Endothelial cell of umbilical vein (primary cell): ENCODE data around the gene EXOC3. TPM values are rescaled to one million over a fixed set of nuclear protein-coding genes. Genes with fewer than 3 reads are reported as not detected.

Source experiments
- BruUV-seq: library from RNA; stranded (reverse); fragments of 400-500 nt; replicated peaks from 2 replicates; lab custom pipeline; 2021; lab: Mats Ljungman, UMichigan
- CTCF ChIA-PET: fragments of 300-600, 350-600 bp; sonication (Branson Sonifier 250); formaldehyde crosslinking; loops from one replicate; lab custom pipeline; 2021; ENCODE audit warnings: antibody characterized with exemption, inconsistent platforms; lab: Charles Lee
- POLR2A ChIA-PET: fragments of 300-600, 350-600 bp; sonication (Branson Sonifier 250); formaldehyde crosslinking; loops from one replicate; lab custom pipeline; 2021; ENCODE audit warnings: antibody characterized with exemption, inconsistent platforms; lab: Charles Lee
- DNase-seq: peaks from one replicate; pipeline ENCODE4 v3.0.0-alpha.2; 2011; ENCODE audit warnings: low read depth, low spot score
- FAIRE-seq: peaks from 2 replicates; lab custom pipeline; 2011; peaks lifted over from hg19 to GRCh38; lab: Jason Lieb, UNC
- H2AFZ ChIP-seq: 2 replicates; pipeline ENCODE4 v1.6.0; 2012; ENCODE audit warnings: low read depth, low read length, control low read depth, inconsistent platforms
- H3K27ac ChIP-seq: 2 replicates; pipeline ENCODE4 v1.5.1; 2011; ENCODE audit warnings: low read depth, mild to moderate bottlenecking, control low read depth, low read length, moderate library complexity; ENCODE audit not compliant: insufficient read depth
- H3K27me3 ChIP-seq, 2 experiments: 2 replicates each; pipeline versions ENCODE4 v1.6.0 to v1.6.1; 2011; ENCODE audit warnings: low read length in 2 of 2, mixed read lengths in 1 of 2; ENCODE audit not compliant: control insufficient read depth in 2 of 2, insufficient read depth in 2 of 2
- H3K36me3 ChIP-seq, 2 experiments: 2 replicates in 1 of 2; 3 replicates in 1 of 2; pipeline ENCODE4 v1.5.1; 2011; ENCODE audit warnings: low read length in 2 of 2, mild to moderate bottlenecking in 1 of 2, moderate library complexity in 1 of 2; ENCODE audit not compliant: control insufficient read depth in 2 of 2, insufficient read depth in 2 of 2; ENCODE audit errors: extremely low read depth in 1 of 2
- H3K4me1 ChIP-seq: 3 replicates; pipeline ENCODE4 v1.5.1; 2011; ENCODE audit warnings: mild to moderate bottlenecking, low read length; ENCODE audit not compliant: control insufficient read depth, insufficient read depth; ENCODE audit errors: extremely low read depth
- H3K4me2 ChIP-seq: 2 replicates; pipeline ENCODE4 v1.6.1; 2011; ENCODE audit warnings: low read length, control low read depth, mixed read lengths; ENCODE audit not compliant: insufficient read depth
- H3K4me3 ChIP-seq, 3 experiments: fragments of 200-600 bp in 1 of 3; sonication (generic), shearing (Covaris generic) in 1 of 3; replicated peaks in 1 of 3; 2 replicates each; pipeline ENCODE4 v1.5.1; 2011 to 2016; ENCODE audit warnings: control low read depth in 3 of 3, low read length in 3 of 3, mild to moderate bottlenecking in 2 of 3, inconsistent platforms in 1 of 3, low read depth in 1 of 3, moderate library complexity in 1 of 3; ENCODE audit not compliant: insufficient read depth in 1 of 3
- H3K79me2 ChIP-seq: 2 replicates; pipeline ENCODE4 v1.6.0; 2012; ENCODE audit warnings: low read length, inconsistent platforms; ENCODE audit not compliant: control insufficient read depth, insufficient read depth
- H3K9ac ChIP-seq: replicated peaks from 2 replicates; pipeline ENCODE3; 2011; ENCODE audit warnings: low read length, control low read depth; ENCODE audit not compliant: insufficient read depth; ENCODE audit errors: extremely low read depth
- H3K9me1 ChIP-seq: replicated peaks from 3 replicates; pipeline ENCODE4 v1.6.0; 2011; ENCODE audit warnings: mild to moderate bottlenecking, low read length; ENCODE audit not compliant: control insufficient read depth, insufficient read depth; ENCODE audit errors: extremely low read depth
- H3K9me3 ChIP-seq: replicated peaks from 2 replicates; pipeline ENCODE4 v1.5.1; 2012; ENCODE audit warnings: low read length, inconsistent platforms; ENCODE audit not compliant: control insufficient read depth, insufficient read depth
- H4K20me1 ChIP-seq: replicated peaks from 2 replicates; pipeline ENCODE3; 2011; ENCODE audit warnings: mild to moderate bottlenecking, low read length; ENCODE audit not compliant: control insufficient read depth, insufficient read depth; ENCODE audit errors: extremely low read depth
- CTCF ChIP-seq, 2 donors: IDR thresholded peaks; 1 replicate in 1 of 2; 2 replicates in 1 of 2; pipeline ENCODE4 v1.5.1; 2011; ENCODE audit warnings: low read length in 2 of 2, mild to moderate bottlenecking in 2 of 2, moderate library complexity in 2 of 2, control low read depth in 1 of 2, inconsistent platforms in 1 of 2, low read depth in 1 of 2; ENCODE audit not compliant: insufficient read depth in 1 of 2; ENCODE audit errors: extremely low read depth in 1 of 2
- EZH2 ChIP-seq: IDR thresholded peaks from 2 replicates; pipeline ENCODE4 v1.6.1; 2012; ENCODE audit warnings: borderline replicate concordance, low read depth, mild to moderate bottlenecking, moderate library complexity, low read length, inconsistent platforms; ENCODE audit not compliant: severe bottlenecking
- FOS ChIP-seq: IDR thresholded peaks from 2 replicates; pipeline ENCODE4 v1.6.1; 2011; ENCODE audit warnings: mild to moderate bottlenecking, low read length, moderate library complexity, borderline replicate concordance; ENCODE audit not compliant: insufficient read depth
- GATA2 ChIP-seq: IDR thresholded peaks from 2 replicates; pipeline ENCODE4 v1.7.0; 2011; ENCODE audit warnings: low read depth, mild to moderate bottlenecking, moderate library complexity, mixed read lengths, low read length; ENCODE audit not compliant: insufficient read length, insufficient read depth
- JUN ChIP-seq: IDR thresholded peaks from 2 replicates; pipeline ENCODE4 v1.6.1; 2011; ENCODE audit warnings: borderline replicate concordance, low read depth; ENCODE audit not compliant: insufficient read length, insufficient read depth
- MAX ChIP-seq: IDR thresholded peaks from 2 replicates; pipeline ENCODE4 v1.6.1; 2011; ENCODE audit not compliant: insufficient read depth, insufficient read length
- MYC ChIP-seq: IDR thresholded peaks from one replicate; pipeline ENCODE4 v1.6.1; 2011; ENCODE audit warnings: mild to moderate bottlenecking, low read depth, low read length
- POLR2A ChIP-seq: IDR thresholded peaks from 2 replicates; pipeline ENCODE4 v1.6.1; 2012; ENCODE audit warnings: low read depth, mild to moderate bottlenecking, control low read depth, low read length
- POLR2AphosphoS5 ChIP-seq: IDR thresholded peaks from 2 replicates; pipeline ENCODE4 v1.6.1; 2012; ENCODE audit warnings: low read depth, mild to moderate bottlenecking, control low read depth, low read length, moderate library complexity; ENCODE audit not compliant: insufficient read depth
- dilution Hi-C: fragments of 300-500 bp; cut with MboI; formaldehyde crosslinking; loops from one replicate; pipeline ENCODE4 v1.15.0; 2019; ENCODE audit warnings: low sequenced_read_pairs; ENCODE audit not compliant: extremely low pct_ligation_motif_present
- intact Hi-C: fragments of 100-400 bp; cut with micrococcal nuclease; formaldehyde crosslinking; loops from one replicate; pipeline ENCODE4 v1.10.0; 2022
- polyA plus RNA-seq, 4 experiments: library from polyadenylated mRNA; depleted of rRNA in 3 of 4; stranded (reverse) in 3 of 4; unstranded in 1 of 4; fragments of >200 nt; gene quantifications; 2 replicates each; pipeline versions ENCODE4 v1.2.1 to v1.2.3, GENCODE V29; 2011 to 2012; ENCODE audit warnings: missing spikeins in 1 of 4
- total RNA-seq: library from RNA; stranded (reverse); gene quantifications from 2 replicates; pipeline ENCODE4 v1.2.3, GENCODE V29; 2021

EXOC3 gene
- total and polyA plus RNA-seq, 2 donors (not counting 3 experiments of a cell fraction or from before 2014, with no cell fraction given): 26.4 to 52.9 TPM

GRCh38 chr5:423626-424261 is 19.2 kb upstream of the EXOC3 start:
- H3K36me3 ChIP-seq: no peaks in the 10 kb centered on the region
- no peak overlapping the region for H3K4me2 ChIP-seq
- dilution Hi-C loops: no loop called here
- no peak overlapping the region for H3K27ac ChIP-seq
- intact Hi-C loops: no loop called here
- POLR2A ChIA-PET: no interaction called here
- no peaks in the 10 kb centered on the region for H3K27me3 ChIP-seq
- DNase-seq (no peak), FAIRE-seq (no peak)
- TF ChIP-seq GATA2: no peak
- TF ChIP-seq POLR2AphosphoS5: no peak
- no peak for TF ChIP-seq MYC
- no peak for TF ChIP-seq POLR2A
- TF ChIP-seq EZH2: no peak
- no peak for TF ChIP-seq CTCF (IDR thresholded peaks at IDR 0.05; ENCODE audit: extremely low read depth in 1 of 2, insufficient read depth in 1 of 2, low read depth in 1 of 2, low read length in 2 of 2)
- TF ChIP-seq MAX: no peak
- TF ChIP-seq JUN: no peak
- no peak for TF ChIP-seq FOS
- no peaks in the 10 kb centered on the region for H4K20me1 ChIP-seq
- CTCF ChIA-PET: no interaction called here
- no peak overlapping the region for H3K9ac ChIP-seq
- H3K9me1 ChIP-seq: no peaks in the 10 kb centered on the region
- no peaks in the 10 kb centered on the region for H3K9me3 ChIP-seq
- no peaks in the 10 kb centered on the region for H3K79me2 ChIP-seq
- BruUV-seq: no TSS peak
- no peak overlapping the region for H3K4me3 ChIP-seq
- H3K4me1 ChIP-seq: no peaks in the 10 kb centered on the region
- no peak overlapping the region for H2AFZ ChIP-seq
